ENCODE results near the gene ZFTA. TPM values are rescaled to one million over a fixed set of nuclear protein-coding genes. Genes with fewer than 3 reads are reported as not detected.

ZFTA gene
- total RNA-seq, 1 experiment from 2014 or later: 30.8 TPM

GRCh38 chr11:63738720-63739360 lies 29.7 kb downstream of the ZFTA start:
- CTCF ChIA-PET: interaction anchor here (0.7 to 1.9 kb wide), 3 partner anchors 28 to 529 kb away, joined by 4 to 7 read pairs (median 5); no protein-coding TSS in a partner anchor
- no TSS peak for BruUV-seq (replicated peaks)
- no peaks in the 10 kb centered on the region for H3K27me3 ChIP-seq (replicated peaks; ENCODE audit: control insufficient read depth, insufficient read depth, low read length)
- intact Hi-C loops (cut with micrococcal nuclease; ENCODE audit: unreplicated experiment): loop anchor here (2.0 kb wide), 1 partner anchor 68 kb away; the partner anchor contains the start of gene ATL3
- Mint-ChIP-seq H3K4me1 (ENCODE audit: low read depth, unreplicated experiment) (peaks cover 12% of the 10 kb centered on the region), H3K36me3 (ENCODE audit: insufficient read depth, unreplicated experiment) (peaks cover 5% of the 10 kb centered on the region), H3K9me3 (ENCODE audit: unreplicated experiment) (no peaks in the 10 kb centered on the region), H3K27me3 (ENCODE audit: insufficient read depth, unreplicated experiment) (no peaks in the 10 kb centered on the region), H3K4me3 (ENCODE audit: unreplicated experiment) (no peak overlapping the region), H3K27ac (ENCODE audit: unreplicated experiment) (no peak overlapping the region)
- peaks cover 12% of the 10 kb centered on the region; the same call in 1 of the 2 replicates for H3K4me1 ChIP-seq
- peak; percentile 65 to 75 for DNase-seq
- H3K4me3 ChIP-seq (ENCODE audit: low read depth, low read length): no peak overlapping the region
- POLR2A ChIA-PET: no interaction called here
- no peaks in the 10 kb centered on the region for H3K9me3 ChIP-seq
- TF ChIP-seq, protein P1, sequence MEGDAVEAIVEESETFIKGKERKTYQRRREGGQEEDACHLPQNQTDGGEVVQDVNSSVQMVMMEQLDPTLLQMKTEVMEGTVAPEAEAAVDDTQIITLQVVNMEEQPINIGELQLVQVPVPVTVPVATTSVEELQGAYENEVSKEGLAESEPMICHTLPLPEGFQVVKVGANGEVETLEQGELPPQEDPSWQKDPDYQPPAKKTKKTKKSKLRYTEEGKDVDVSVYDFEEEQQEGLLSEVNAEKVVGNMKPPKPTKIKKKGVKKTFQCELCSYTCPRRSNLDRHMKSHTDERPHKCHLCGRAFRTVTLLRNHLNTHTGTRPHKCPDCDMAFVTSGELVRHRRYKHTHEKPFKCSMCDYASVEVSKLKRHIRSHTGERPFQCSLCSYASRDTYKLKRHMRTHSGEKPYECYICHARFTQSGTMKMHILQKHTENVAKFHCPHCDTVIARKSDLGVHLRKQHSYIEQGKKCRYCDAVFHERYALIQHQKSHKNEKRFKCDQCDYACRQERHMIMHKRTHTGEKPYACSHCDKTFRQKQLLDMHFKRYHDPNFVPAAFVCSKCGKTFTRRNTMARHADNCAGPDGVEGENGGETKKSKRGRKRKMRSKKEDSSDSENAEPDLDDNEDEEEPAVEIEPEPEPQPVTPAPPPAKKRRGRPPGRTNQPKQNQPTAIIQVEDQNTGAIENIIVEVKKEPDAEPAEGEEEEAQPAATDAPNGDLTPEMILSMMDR (IDR thresholded peaks at IDR 0.05; ENCODE audit: insufficient read depth in 1 of 2, low read depth in 1 of 2, low read length in 1 of 2, severe bottlenecking in 1 of 2, unreplicated experiment in 1 of 2): peak; percentile 93 to 96
- H3K36me3 ChIP-seq (ENCODE audit: control insufficient read depth, insufficient read depth, low read length): no peaks in the 10 kb centered on the region

DNA sequence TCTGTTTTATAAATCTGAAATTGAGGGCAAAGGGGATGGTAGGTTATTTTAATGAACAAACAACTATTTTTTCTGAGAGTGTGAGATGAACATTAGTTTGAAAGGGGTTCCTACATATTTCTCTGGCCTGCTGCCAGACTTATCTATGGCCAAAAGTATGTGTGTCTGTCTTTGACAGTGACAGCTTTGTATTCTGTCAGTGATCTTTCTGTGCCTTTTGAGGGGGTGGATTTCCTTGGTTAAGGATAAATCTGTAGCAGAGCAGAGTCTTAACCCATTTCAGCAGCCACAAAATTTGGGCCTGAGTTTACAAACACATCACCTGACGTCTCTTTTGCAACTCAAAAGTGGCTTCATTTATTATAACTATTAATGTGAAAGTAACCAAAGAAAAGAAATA lies 30.9 kb downstream of the ZFTA start:
- H3K36me3 Mint-ChIP-seq (ENCODE audit: insufficient read depth, unreplicated experiment): no peaks in the 10 kb centered on the region
- TF ChIP-seq, protein P1 (IDR thresholded peaks at IDR 0.05; ENCODE audit: insufficient read depth in 1 of 2, low read depth in 1 of 2, low read length in 1 of 2, severe bottlenecking in 1 of 2, unreplicated experiment in 1 of 2): no peak
- H3K9me3 Mint-ChIP-seq (ENCODE audit: unreplicated experiment): no peaks in the 10 kb centered on the region
- ChIA-PET CTCF (interaction anchor here (1.4 to 1.9 kb wide), 2 partner anchors 27 to 259 kb away, joined by 4 to 7 read pairs; no protein-coding TSS in a partner anchor), POLR2A (interaction anchor here (0.5 kb wide), 1 partner anchor 30 kb away, joined by 3 read pairs; no protein-coding TSS in a partner anchor)
- H3K9me3 ChIP-seq: no peaks in the 10 kb centered on the region
- H3K27me3 ChIP-seq (replicated peaks; ENCODE audit: control insufficient read depth, insufficient read depth, low read length): no peaks in the 10 kb centered on the region
- no TSS peak for BruUV-seq (replicated peaks)
- H3K4me1 ChIP-seq: peaks cover 12% of the 10 kb centered on the region; the same call in 1 of the 2 replicates
- no peaks in the 10 kb centered on the region for H3K27me3 Mint-ChIP-seq (ENCODE audit: insufficient read depth, unreplicated experiment)
- H3K4me3 Mint-ChIP-seq (ENCODE audit: unreplicated experiment): no peak overlapping the region
- no peak overlapping the region for H3K4me3 ChIP-seq (ENCODE audit: low read depth, low read length)
- no peak overlapping the region for H3K27ac Mint-ChIP-seq (ENCODE audit: unreplicated experiment)
- no peak for DNase-seq
- H3K36me3 ChIP-seq (ENCODE audit: control insufficient read depth, insufficient read depth, low read length): no peaks in the 10 kb centered on the region
- intact Hi-C loops (cut with micrococcal nuclease; ENCODE audit: unreplicated experiment): loop anchor here (2.0 kb wide), 1 partner anchor 67 kb away; the partner anchor contains the start of gene ATL3
- peaks cover 12% of the 10 kb centered on the region for H3K4me1 Mint-ChIP-seq (ENCODE audit: low read depth, unreplicated experiment)

GRCh38 chr11:63736864-63737263 lies 31.7 kb downstream of the ZFTA start:
- intact Hi-C loops (cut with micrococcal nuclease; ENCODE audit: unreplicated experiment): no loop called here
- TF ChIP-seq, protein P1 (IDR thresholded peaks at IDR 0.05; ENCODE audit: insufficient read depth in 1 of 2, low read depth in 1 of 2, low read length in 1 of 2, severe bottlenecking in 1 of 2, unreplicated experiment in 1 of 2): no peak
- no peak for DNase-seq
- no peaks in the 10 kb centered on the region for H3K36me3 Mint-ChIP-seq (ENCODE audit: insufficient read depth, unreplicated experiment)
- H3K36me3 ChIP-seq (ENCODE audit: control insufficient read depth, insufficient read depth, low read length): no peaks in the 10 kb centered on the region
- H3K4me1 Mint-ChIP-seq (ENCODE audit: low read depth, unreplicated experiment): peaks cover 12% of the 10 kb centered on the region
- H3K9me3 ChIP-seq: no peaks in the 10 kb centered on the region
- peaks cover 12% of the 10 kb centered on the region; the same call in 1 of the 2 replicates for H3K4me1 ChIP-seq
- no peak overlapping the region for H3K27ac Mint-ChIP-seq (ENCODE audit: unreplicated experiment)
- H3K27me3 ChIP-seq (replicated peaks; ENCODE audit: control insufficient read depth, insufficient read depth, low read length): no peaks in the 10 kb centered on the region
- POLR2A ChIA-PET: no interaction called here
- H3K4me3 ChIP-seq (ENCODE audit: low read depth, low read length): no peak overlapping the region
- no peaks in the 10 kb centered on the region for H3K27me3 Mint-ChIP-seq (ENCODE audit: insufficient read depth, unreplicated experiment)
- no TSS peak for BruUV-seq (replicated peaks)
- CTCF ChIA-PET: interaction anchor here (0.6 to 1.4 kb wide), 3 partner anchors 26 to 258 kb away, joined by 3 to 7 read pairs (median 4); no protein-coding TSS in a partner anchor
- H3K4me3 Mint-ChIP-seq (ENCODE audit: unreplicated experiment): no peak overlapping the region
- no peaks in the 10 kb centered on the region for H3K9me3 Mint-ChIP-seq (ENCODE audit: unreplicated experiment)

Data from Caco-2 (cell line).